Smooth muscle cell of bladder (primary cell): Measurements from ENCODE around the gene PARP15. TPM values are rescaled to one million over a fixed set of nuclear protein-coding genes. Genes with fewer than 3 reads are reported as not detected.

Experiments
- total RNA-seq: library from RNA; depleted of rRNA; stranded (reverse); fragments of >200 nt; gene quantifications from 2 replicates; pipeline ENCODE4 v1.2.3, GENCODE V29; 2014

PARP15 gene
- total RNA-seq, result 0.09 and 0.14 TPM in 2 replicates

GRCh38 chr3:122577409-122578031 is at the start of gene PARP15:
TSS of gene PARP15 (plus strand) at chr3:122577650. CDS start at chr3:122577668, 18 bp downstream.

DNA sequence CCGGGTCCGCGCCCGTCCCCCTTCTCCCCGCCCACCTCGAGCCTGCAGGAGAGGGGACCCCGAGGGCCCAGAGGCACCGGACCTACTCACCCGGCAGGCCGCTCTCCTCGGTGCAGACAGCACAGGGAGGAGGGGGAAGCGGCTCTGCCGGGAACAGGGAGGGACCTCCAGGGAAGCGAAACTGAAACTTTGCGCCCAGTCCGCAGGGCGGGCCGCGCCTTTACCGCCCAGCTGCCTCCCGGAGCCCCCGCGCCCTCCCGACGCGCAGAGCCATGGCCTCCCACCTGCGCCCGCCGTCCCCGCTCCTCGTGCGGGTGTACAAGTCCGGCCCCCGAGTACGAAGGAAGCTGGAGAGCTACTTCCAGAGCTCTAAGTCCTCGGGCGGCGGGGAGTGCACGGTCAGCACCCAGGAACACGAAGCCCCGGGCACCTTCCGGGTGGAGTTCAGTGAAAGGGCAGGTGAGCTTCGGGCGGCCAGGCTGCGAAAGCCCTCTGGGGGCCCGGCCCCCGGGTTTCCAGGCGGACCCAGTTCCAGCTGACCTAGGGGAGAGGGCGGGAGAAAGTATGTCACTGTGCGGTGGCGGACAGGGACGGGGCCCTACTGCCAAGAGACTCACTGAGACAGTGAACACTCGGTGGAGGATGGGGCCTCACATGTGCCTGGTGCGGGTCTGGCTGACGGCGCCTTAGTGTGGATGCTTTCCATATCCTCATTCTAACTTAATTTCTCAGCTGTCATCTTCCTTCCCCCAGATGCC is 13.1 kb upstream of the PARP15 start, which contains the start of the genes DTX3L and PARP9:
TSS of gene DTX3L (plus strand) at position 184 of the 758 bp plus-strand sequence. CDS start at position 273, 89 bp downstream.
TSS of gene PARP9 (minus strand) at position 146 of the 758 bp plus-strand sequence. CDS start 4,680 bp downstream, outside the sequence.

DNA sequence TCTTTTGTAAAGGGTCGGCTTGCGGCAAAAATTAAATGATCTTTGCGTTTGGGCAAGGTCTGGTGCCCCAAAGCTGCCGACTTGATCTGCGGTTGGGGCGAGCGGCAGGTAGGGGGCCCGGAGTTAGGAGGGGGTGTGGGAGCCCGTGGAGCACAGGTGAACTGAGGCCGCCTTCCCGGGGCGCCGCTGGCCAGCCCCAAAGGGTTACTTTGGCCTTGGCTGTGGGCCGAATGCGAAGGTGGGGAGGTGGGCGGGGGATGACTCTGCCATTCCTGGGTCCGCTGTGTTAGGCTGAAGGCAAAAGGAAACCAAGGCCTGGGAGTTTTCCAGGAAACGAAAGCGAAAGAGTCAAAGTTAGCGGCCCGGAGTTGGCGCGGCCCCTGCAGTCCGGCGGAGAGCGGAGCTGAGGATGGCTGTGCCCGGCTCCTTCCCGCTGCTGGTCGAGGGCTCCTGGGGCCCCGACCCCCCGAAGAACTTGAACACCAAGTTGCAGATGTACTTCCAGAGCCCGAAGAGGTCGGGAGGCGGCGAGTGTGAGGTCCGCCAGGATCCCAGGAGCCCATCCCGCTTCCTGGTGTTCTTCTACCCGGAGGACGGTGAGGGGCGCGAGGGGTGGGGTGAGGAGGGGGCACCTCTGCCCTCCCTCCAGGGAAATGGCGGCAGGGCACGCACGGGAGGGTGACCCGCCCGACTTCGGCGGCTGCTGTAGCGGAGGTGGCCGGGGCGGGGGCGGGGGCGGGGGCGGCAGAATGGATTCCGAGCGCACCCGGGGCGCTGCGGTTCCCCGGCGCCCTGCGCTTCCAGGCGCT is 103.2 kb downstream of the PARP15 start, which contains the start of gene PARP14:
TSS of gene PARP14 (plus strand) at position 365 of the 809 bp plus-strand sequence. CDS start at position 410, 45 bp downstream.

Other genes starting within 250 kb of the PARP15 start
- gene MIX23, start 194.4 kb upstream of the PARP15 start, total RNA-seq, result 24.6 and 41.1 TPM in 2 replicates
- gene FAM162A, start 193.5 kb upstream of the PARP15 start, total RNA-seq, result 19.1 and 35.6 TPM in 2 replicates
- 4.1 and 4.8 TPM in 2 replicates for gene WDR5B, start 161.6 kb upstream of the PARP15 start, total RNA-seq
- 21.3 and 22.8 TPM in 2 replicates for gene KPNA1, start 62.7 kb upstream of the PARP15 start, total RNA-seq
- 18.0 and 21.9 TPM in 2 replicates for gene PARP9, start 13.3 kb upstream of the PARP15 start, total RNA-seq
- gene DTX3L, start 13.3 kb upstream of the PARP15 start, total RNA-seq, result 10.9 and 12.1 TPM in 2 replicates
- 48.1 and 49.0 TPM in 2 replicates for gene PARP14, start 103.2 kb downstream of the PARP15 start, total RNA-seq
- 6.7 and 7.2 TPM in 2 replicates for gene HSPBAP1, start 216.2 kb downstream of the PARP15 start, total RNA-seq
- 15.2 and 19.9 TPM in 2 replicates for gene SLC49A4, start 217.4 kb downstream of the PARP15 start, total RNA-seq